ENCODE results near the gene LRIF1. TPM values are rescaled to one million over a fixed set of nuclear protein-coding genes. Genes with fewer than 3 reads are reported as not detected.
"Not testable (repeated sequence)": the region's sequence is repeated elsewhere in the genome, so short reads cannot be mapped to it uniquely, and the experiment has no call there.

Gene LRIF1
- total and polyA plus RNA-seq, 2 of the 8 experiments (the other 6 are each of a cell fraction or from before 2014, with no cell fraction given): 5.2 to 19.3 TPM

DNA sequence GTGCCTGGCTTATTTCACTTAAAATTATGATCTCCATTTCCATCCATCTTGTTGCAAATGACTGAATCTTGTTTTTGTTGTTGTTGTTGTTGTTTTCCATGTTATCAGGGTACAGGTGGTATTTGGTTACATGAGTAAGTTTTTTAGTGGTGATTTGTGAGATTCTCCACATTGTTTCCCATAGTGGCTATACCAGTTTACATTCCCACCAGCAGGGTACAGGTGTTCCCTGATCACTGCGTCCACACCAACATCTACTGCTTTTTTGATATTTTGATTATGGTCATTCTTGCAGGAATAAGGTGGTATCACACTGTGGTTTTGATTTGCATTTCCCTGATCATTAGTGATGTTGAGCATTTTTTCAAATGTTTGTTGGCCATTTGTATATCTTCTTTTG lies 27.6 kb upstream of the LRIF1 start:
- DNase-seq (ENCODE audit: low read depth in 1 of 2, low spot score in 2 of 2); H2BK120ac ChIP-seq (replicated peaks; ENCODE audit: low read depth, low read length); H2BK12ac ChIP-seq (ENCODE audit: low read depth, low read length); H3K4ac ChIP-seq (replicated peaks; ENCODE audit: insufficient read length, low read depth, low read length); H3K27ac ChIP-seq (ENCODE audit: low read depth, low read length); H3K14ac ChIP-seq (ENCODE audit: insufficient read length); H3K79me1 ChIP-seq (ENCODE audit: low read depth, low read length); H3K23ac ChIP-seq (ENCODE audit: insufficient read length); H3K18ac ChIP-seq (ENCODE audit: extremely low read depth, low read length); H4K91ac ChIP-seq (replicated peaks; ENCODE audit: insufficient read length, low read length); H2BK20ac ChIP-seq (ENCODE audit: low read length); H4K8ac ChIP-seq (ENCODE audit: extremely low read depth, insufficient read depth, low read length); H4K5ac ChIP-seq (ENCODE audit: insufficient read length, low read depth, low read length); H3K23me2 ChIP-seq (ENCODE audit: low read depth, low read length); H3K27me3 ChIP-seq (replicated peaks in 1 of 4; ENCODE audit: control insufficient read depth in 3 of 4, extremely low read depth in 1 of 4, insufficient read depth in 3 of 4, low read length in 3 of 4); H3K4me3 ChIP-seq (ENCODE audit: extremely low read depth in 1 of 4, insufficient read depth in 2 of 4, low read depth in 3 of 4, low read length in 4 of 4); H2AFZ ChIP-seq (ENCODE audit: low read length); POLR2A ChIA-PET (ENCODE audit: partially characterized antibody); H3K4me1 ChIP-seq (replicated peaks in 1 of 4; ENCODE audit: control insufficient read depth in 3 of 4, insufficient read depth in 4 of 4, low read length in 3 of 4); H3K36me3 ChIP-seq (ENCODE audit: control insufficient read depth in 2 of 4, insufficient read depth in 4 of 4, low read length in 3 of 4); H4K20me1 ChIP-seq (replicated peaks in 1 of 2; ENCODE audit: control insufficient read depth in 1 of 2, insufficient read depth in 2 of 2, low read length in 2 of 2); H3K56ac ChIP-seq (replicated peaks; ENCODE audit: insufficient read length, low read depth, low read length); H3K79me2 ChIP-seq (ENCODE audit: control insufficient read depth in 1 of 2, insufficient read depth in 2 of 2, low read length in 2 of 2); H3K4me2 ChIP-seq (ENCODE audit: insufficient read depth in 1 of 2, low read depth in 2 of 2, low read length in 2 of 2); H3K9ac ChIP-seq (replicated peaks in 1 of 4; ENCODE audit: extremely low read depth in 1 of 4, low read depth in 3 of 4, low read length in 3 of 4); FAIRE-seq; H2BK5ac ChIP-seq (ENCODE audit: low read depth, low read length); H2AK5ac ChIP-seq (ENCODE audit: low read depth, low read length); H2BK15ac ChIP-seq (ENCODE audit: low read length): not testable (repeated sequence)
- peaks cover 0 to 13% of the 10 kb centered on the region in 2 experiments; a peak in 1 of 4 replicates for H3K9me3 ChIP-seq (ENCODE audit: insufficient read depth in 2 of 2, low read depth in 1 of 2, low read length in 1 of 2)
- CTCF ChIA-PET (ENCODE audit: partially characterized antibody): interaction anchor here (0.6 to 2.2 kb wide), 2 partner anchors 39 to 90 kb away, joined by 3 to 8 read pairs; no protein-coding TSS in a partner anchor
- peak; percentile 82 for TF ChIP-seq TEAD4 (IDR thresholded peaks at IDR 0.05; ENCODE audit: low read depth, low read length)
- TF ChIP-seq, protein P1, sequence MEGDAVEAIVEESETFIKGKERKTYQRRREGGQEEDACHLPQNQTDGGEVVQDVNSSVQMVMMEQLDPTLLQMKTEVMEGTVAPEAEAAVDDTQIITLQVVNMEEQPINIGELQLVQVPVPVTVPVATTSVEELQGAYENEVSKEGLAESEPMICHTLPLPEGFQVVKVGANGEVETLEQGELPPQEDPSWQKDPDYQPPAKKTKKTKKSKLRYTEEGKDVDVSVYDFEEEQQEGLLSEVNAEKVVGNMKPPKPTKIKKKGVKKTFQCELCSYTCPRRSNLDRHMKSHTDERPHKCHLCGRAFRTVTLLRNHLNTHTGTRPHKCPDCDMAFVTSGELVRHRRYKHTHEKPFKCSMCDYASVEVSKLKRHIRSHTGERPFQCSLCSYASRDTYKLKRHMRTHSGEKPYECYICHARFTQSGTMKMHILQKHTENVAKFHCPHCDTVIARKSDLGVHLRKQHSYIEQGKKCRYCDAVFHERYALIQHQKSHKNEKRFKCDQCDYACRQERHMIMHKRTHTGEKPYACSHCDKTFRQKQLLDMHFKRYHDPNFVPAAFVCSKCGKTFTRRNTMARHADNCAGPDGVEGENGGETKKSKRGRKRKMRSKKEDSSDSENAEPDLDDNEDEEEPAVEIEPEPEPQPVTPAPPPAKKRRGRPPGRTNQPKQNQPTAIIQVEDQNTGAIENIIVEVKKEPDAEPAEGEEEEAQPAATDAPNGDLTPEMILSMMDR (IDR thresholded peaks at IDR 0.05; ENCODE audit: control extremely low read depth in 1 of 3, insufficient read depth in 1 of 3, low read depth in 1 of 3, low read length in 3 of 3): peak in 1 of 3 experiments; percentile 16; a peak in 1 of 4 replicates
- 59% methylated on average over 1 of the region's 1 CpG; no CpG with 5 or more reads in 1 of the 2 experiments for WGBS, 2 experiments (ENCODE audit: extremely low coverage in 1 of 2, insufficient coverage in 1 of 2, insufficient read length in 1 of 2, insufficient replicate concordance in 2 of 2, low coverage in 1 of 2, low lambda C conversion rate in 2 of 2, missing lambda C conversion rate in 1 of 2)
